NCI-H446 (cell line): Measurements from ENCODE around the gene SMAD3.
A peak's percentile ranks its signal among the peaks of the same experiment; 100 is the strongest.

Experiments used
- DNase-seq, 2 experiments: peaks; one replicate each; lab custom pipeline; 2025; lab: John Stamatoyannopoulos, UW

The SMAD3 gene

DNA sequence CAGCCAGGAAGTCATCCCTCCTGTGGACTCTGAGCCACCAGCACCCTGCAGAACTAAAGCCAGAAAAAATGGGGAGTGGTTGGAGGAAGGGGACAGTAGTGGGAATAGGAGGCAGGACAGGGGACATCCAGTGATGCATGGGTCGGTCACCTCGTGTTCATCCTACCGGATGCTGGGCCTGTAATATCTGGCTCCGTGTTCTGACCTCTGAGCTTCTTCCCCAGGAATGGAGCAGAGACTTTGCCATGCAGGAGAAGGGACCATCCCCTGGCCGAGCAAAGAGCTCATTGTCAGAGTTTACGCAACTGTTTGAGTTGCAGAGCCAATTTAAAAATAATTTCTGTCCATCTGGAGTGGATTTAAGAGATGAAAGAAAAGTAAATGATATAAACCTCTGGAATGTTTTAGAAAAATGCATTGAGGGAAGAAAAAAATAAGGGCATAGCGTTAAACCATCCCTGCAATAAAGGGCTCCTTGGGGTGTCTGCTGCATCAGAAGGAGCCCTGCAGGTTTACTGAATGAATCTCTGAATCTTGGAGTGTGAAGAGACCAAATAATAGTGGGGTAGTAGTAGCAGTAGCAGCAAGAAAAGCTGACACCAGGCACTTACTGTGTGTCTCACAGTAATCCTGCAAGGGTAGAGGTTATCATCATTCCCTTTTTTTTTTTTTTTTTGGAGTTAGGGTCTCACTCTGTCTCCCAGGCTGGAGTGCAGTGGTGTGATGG, 118.2 kb downstream of the SMAD3 start:
- DNase-seq, result no peak

DNA sequence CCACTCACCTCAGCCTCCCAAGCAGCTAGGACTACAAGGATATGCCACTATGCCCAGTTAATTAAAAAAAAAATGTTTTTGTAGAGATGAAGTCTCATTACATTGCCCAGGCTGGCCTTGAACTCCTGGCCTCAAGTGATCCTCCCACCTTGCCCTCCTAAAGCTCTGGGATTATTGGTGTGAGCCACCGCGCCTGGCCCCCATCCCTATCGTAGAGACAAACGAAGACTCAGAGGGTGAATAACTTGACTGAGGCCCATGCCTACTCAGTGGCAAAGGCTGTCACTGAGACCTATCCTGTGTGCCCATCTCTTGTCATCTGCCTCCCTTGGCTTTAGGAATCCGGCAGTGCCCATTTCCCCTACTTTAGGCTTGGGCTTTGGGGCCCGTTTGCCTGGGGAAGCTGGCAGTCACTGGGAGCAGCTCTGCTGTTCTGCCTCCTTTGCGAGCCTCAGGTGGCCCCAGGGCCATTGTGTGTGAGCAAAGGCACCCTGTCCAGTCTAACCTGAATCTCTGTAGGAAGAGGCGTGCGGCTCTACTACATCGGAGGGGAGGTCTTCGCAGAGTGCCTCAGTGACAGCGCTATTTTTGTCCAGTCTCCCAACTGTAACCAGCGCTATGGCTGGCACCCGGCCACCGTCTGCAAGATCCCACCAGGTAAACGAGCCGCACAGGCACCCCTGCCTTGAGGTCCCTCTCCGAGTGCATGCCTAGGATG, 119.0 kb downstream of the SMAD3 start:
- DNase-seq, result no peak

DNA sequence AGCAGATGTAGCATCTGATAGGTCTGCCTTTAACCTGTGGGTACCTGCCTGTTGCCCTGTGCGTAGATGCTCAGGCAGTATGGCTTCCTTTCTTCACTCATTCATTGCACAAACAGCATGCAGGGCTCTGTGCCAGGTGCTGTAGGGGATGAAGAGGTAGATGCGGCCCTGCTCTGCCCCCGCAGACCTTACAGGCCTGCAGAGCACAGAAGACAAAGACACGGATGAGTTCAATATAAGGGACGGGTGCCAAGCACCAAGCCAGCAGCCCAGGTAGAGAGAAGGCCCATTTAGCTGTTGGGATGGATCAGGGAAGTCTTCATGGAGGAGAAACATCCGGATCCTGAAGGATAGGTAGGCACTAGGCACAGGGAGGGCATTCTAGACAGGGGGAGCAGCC, 119.6 kb downstream of the SMAD3 start:
- no peak for DNase-seq

DNA sequence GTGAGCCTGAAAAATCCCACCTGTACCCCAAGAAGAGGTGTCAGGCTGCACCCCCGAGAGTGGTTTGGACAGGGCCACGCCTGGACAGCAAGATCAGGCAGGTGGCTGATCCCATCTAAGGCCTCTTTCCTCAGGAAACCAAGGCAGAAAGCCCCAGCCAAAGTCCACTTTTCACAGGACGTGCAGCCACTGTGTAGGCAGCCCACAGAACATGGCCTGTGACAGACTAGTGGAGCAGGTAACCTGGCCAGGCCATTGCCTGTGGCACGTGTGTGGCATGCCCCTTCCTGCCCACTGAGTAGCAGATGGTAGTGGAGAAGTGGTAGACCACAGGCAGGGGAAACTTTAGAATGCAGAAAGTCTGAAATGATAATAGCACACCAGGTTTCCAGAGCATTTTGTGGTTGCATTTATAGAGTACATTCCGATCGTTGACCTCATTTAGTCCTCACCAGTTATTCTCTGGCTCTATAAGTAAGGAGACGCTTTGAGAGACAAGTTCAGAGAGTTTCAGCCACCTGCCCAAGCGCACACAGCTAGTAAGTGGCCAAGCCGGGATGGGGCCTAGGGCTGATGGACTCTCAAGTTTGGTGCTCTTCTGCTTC, 120.3 kb downstream of the SMAD3 start:
- DNase-seq, result no peak

DNA sequence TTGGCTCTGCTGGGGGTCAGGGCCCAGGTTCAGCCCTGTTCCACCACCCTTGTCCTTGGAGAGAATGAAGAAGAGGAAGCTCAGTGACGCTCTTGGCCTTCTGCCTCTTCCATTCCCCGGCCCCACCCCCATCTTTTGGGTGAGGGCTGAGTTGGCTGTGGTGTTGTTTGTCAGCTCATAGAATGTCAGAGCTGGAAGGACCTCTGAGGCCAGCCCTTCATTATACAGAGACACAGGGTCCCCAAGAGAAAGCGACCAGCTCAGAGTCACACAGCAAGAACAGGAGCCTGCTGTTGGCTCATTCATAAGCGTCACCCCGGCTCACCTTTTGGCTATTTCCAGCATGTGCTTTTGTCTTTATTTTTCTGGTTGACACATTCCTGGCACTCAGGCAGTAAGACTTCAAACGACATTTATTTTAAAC, 120.8 kb downstream of the SMAD3 start:
- no peak for DNase-seq

DNA sequence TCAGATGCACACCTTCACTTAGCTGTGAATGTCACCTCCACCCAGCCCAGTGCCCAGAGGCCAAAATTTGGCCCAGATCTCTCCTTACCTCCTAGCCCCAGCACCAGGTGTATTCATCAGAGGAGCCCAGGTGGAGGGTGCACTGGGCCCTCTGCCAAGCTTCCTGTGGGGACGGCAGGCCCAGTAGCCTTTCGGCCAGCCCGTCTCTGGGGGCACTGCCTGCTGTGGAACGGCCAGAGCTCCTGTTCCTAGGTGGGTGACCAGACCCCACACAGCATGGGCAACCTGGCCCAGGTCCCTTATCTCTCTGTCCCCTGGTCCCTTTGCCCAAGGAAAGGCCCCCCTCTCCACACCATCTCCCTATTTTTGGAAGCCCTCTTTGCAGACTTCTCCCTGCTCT, 121.3 kb downstream of the SMAD3 start:
- no peak for DNase-seq

DNA sequence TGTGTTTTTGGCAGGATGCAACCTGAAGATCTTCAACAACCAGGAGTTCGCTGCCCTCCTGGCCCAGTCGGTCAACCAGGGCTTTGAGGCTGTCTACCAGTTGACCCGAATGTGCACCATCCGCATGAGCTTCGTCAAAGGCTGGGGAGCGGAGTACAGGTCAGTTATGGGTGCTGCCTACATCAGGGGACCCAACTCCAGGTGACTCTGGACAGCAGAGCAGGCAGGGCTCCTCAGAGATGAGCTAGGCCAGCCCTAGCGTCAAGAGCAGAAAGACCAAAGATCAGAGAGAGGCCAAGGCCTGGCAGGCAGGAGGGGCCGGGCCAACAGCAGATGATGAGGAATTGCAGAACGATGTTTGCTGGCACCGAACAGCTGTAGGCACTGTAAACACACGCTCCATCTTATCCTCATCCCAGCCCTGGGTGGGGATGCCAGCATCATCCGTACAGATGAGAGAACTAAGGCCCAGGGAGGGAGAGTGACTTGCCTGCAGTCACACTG, 122.0 kb downstream of the SMAD3 start:
- DNase-seq, result no peak

DNA sequence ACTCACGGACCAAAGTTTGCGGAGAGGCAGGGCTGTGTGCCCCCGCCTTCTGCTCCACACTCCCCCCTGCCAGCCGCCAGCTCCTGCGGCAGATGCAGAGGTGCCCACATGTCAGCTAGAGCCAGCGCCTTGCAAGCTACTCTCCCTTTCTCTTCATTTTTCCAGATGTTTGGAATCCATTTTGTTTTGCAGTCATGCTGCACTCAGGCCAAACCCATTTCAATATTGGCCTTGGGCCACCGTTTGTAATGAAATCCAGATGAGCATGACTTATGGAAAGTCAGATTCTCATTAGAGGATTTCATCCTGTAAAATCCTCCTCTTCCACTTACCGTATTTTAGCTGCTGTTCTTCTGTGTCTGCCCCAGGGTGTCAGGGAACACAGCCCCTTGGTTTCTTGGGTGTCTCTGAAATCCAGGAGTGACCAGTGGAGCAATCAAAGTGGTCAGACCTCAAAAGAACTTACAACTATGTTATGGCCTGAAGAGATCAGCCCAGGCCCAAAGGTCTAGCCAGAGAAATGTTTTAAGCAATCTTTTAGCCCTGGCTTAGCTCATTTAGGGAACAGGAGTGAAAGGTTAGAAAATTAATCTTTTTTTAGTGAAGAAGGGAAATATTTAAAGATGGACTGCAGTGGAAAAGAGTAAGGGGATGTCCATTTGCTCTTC, 123.3 kb downstream of the SMAD3 start:
- DNase-seq, result peak; percentile 1 to 17

DNA sequence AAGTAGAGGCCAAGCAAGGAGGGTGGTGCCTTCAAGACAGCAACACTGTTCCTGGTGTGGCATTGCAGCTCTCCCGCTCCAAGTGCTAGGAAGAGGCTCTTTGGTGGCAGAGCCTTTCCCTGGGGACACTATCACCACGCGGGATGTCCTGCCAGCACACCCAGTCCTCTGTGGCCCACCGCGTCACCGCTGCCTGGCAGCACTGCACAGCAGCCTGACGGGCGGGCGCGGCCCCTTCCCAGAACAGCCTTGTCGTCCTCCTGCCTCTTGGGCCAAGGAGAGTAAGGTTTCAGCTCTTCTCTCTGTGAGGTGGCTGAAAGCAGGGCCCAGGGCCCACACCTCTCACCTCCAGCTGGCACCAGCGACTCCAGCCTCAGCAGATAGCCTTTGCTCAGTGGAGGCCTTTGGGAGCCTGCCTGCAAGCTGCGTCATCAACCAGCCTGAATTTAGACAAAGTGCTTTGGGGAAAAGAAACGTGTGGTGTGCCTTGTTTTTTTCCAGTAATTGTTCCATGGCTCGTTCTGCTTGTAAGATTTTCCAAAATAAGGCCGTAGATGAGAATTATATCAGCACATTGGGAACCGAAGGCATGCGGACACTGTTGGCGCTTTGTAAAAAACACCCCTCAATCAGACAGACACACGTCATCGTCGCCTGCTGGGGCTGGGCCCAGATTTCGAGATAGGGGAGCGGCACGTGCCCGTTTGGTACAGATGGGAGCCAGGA, 124.1 kb downstream of the SMAD3 start:
- no peak for DNase-seq

DNA sequence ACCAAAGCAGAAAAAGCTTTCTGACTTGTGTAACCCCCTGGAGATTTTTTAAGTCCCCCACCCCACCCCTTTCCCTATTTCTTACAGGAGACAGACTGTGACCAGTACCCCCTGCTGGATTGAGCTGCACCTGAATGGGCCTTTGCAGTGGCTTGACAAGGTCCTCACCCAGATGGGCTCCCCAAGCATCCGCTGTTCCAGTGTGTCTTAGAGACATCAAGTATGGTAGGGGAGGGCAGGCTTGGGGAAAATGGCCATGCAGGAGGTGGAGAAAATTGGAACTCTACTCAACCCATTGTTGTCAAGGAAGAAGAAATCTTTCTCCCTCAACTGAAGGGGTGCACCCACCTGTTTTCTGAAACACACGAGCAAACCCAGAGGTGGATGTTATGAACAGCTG, 124.9 kb downstream of the SMAD3 start:
- DNase-seq, result no peak

DNA sequence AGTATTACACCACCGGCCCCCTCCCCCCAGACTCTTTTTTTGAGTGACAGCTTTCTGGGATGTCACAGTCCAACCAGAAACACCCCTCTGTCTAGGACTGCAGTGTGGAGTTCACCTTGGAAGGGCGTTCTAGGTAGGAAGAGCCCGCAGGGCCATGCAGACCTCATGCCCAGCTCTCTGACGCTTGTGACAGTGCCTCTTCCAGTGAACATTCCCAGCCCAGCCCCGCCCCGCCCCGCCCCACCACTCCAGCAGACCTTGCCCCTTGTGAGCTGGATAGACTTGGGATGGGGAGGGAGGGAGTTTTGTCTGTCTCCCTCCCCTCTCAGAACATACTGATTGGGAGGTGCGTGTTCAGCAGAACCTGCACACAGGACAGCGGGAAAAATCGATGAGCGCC, 125.4 kb downstream of the SMAD3 start:
- DNase-seq, result no peak

DNA sequence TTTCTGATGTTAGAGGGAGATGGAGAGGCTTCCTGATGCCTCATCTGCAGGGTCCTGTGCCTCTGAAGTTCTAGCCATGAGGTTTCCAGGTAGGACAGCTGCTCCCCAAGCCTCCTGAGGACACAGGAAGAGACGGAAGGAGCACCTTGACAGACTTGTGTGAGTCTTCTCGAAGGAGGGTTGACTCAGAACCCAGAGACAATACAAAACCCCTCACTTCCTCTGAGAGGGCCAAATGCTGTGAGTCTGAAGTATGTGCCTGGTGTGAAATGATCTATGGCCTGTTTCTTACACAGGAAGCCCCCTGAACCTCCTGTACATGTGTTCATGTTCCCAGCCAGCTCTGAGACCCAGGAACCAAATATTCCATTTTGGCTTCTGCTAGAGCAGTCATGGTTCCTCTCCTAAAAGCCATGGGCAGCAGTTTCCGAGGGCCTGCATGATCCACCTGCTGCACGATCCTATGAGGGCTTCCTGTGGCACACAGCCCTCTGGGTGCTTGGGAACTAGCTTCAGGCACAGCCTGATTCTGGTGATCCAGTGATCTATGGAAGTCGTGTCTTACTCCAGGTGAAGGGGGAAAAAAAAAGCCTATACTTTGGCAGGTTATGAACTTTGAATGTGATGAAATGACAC, 126.9 kb downstream of the SMAD3 start:
- no peak for DNase-seq

DNA sequence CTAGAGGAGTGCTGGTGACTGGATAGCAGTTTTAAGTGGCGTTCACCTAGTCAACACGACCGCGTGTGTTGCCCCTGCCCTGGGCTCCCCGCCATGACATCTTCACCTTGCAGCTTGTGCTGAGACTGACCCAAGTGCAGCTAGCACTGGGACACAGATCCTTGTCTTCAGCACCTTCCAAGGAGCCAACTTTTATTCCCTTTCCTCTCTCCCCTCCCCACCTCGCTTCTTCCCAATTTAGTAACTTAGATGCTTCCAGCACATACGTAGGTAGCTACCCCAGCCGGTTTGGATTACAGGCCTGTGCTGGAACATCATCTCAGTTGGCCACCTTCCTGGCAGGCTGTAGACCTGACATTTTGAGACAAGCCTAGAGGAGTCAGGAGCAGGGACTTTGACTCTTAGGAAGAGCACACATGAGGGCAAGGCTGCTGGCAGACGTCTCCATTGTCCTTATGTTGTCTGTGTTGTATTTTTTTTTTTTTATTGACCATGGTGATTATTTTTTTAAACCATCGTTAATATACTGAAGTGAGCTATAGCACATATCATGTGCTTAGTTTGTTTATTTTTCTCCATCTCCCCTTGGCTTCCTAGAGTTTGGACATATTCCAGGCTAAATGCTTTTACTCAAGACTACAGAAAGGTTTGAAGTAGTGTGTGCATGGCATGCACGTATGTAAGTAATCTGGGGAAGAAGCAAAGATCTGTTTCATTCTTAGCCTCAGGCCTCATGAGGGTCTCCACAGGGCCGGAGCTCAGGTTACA, 128.0 kb downstream of the SMAD3 start:
- DNase-seq, result no peak

DNA sequence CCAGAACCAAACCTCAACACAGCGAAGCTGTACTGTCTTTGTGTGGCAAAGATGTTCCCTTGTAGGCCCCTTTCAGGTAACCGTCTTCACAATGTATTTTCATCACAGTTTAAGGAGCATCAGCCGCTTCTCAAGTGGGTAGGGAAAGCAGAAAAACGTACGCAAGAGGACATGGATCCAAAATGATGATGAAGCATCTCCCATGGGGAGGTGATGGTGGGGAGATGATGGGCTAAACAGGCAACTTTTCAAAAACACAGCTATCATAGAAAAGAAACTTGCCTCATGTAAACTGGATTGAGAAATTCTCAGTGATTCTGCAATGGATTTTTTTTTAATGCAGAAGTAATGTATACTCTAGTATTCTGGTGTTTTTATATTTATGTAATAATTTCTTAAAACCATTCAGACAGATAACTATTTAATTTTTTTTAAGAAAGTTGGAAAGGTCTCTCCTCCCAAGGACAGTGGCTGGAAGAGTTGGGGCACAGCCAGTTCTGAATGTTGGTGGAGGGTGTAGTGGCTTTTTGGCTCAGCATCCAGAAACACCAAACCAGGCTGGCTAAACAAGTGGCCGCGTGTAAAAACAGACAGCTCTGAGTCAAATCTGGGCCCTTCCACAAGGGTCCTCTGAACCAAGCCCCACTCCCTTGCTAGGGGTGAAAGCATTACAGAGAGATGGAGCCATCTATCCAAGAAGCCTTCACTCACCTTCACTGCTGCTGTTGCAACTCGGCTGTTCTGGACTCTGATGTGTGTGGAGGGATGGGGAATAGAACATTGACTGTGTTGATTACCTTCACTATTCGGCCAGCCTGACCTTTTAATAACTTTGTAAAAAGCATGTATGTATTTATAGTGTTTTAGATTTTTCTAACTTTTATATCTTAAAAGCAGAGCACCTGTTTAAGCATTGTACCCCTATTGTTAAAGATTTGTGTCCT, 129.0 kb downstream of the SMAD3 start:
- no peak for DNase-seq

DNA sequence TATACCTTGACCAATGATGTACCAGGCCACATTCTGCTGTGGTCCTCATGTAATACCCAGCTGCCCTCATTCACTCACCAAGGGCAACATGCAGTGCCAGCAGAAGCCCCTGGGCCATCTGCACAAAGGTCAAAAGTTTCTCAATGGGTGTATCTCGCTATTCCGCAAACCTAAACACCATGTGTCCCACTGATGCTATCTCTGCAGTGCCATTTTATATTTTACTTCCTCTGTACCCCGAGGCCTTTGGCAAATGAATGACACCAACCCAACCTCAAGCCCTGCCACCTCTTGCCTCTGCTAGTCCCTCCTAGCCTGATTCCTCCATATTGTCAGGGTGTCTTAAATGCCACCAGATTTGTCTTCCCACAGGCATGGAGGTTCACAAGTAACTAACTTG, 129.9 kb downstream of the SMAD3 start:
- no peak for DNase-seq

DNA sequence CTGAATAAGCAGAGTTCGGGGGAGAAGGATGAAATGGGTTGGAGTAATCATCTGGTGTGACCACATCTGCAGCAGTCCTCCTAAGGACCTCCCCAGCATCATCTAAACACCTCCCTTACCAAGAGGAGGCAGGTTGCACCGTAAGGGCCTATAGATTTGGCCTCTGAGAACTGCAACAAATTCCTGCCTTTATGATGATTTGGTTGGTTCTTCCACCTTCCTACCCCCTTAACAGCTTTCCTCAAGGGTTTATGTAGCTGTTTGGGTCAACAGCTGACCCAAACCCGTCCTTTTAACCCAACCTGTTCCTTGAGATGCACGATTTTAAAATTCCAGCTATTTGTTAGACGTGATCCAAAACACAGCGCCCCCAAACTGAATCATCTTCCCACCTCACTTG, 130.8 kb downstream of the SMAD3 start:
- no peak for DNase-seq

DNA sequence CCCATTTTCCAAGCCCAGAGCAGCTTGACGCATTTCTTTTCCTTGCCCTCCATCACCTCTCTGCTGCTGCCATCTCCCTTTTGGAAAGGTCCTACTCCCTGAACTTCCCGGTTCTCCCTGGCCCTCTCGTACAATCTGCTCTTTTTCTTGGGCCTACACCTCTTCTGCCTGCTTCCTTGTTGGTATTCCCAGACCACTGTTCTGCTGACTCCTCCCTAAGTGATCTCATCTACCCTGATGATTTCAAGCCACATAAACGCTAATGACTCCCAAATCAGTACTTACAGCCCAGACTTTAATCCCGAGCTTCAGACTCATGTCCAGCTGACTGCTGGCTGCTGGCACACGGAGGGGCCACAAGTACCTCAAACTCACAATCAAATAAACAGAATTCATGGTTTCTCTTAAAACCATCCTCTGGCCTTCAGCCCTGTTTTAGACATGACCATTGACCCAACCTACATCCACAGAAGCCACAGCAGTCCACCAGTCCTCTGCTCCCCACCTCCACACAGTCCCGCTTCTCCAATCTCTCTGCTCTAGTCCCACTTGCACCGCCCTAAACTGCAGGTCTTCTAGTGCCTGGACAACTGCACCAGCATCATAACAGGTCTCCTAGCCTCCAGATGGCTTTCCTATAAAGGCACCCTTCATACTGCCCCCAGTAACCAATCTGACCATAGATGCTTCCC, 131.4 kb downstream of the SMAD3 start:
- DNase-seq, result no peak

DNA sequence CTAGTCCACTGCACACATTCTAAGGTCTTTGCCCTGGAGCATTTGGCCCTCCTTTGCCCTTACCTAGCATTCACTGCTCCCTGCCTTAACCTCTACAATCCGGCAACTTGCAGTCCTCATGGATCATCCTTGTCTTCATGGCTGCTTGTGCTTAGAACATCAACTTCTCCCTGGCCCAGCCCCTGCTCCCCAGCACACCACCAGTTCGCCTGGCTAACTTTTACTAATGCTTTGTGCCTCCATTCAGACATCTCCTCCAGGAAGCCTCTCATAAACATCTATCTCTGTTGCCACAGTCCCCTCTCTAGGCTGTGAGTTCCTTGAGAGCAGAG, 131.9 kb downstream of the SMAD3 start:
- DNase-seq, result no peak

DNA sequence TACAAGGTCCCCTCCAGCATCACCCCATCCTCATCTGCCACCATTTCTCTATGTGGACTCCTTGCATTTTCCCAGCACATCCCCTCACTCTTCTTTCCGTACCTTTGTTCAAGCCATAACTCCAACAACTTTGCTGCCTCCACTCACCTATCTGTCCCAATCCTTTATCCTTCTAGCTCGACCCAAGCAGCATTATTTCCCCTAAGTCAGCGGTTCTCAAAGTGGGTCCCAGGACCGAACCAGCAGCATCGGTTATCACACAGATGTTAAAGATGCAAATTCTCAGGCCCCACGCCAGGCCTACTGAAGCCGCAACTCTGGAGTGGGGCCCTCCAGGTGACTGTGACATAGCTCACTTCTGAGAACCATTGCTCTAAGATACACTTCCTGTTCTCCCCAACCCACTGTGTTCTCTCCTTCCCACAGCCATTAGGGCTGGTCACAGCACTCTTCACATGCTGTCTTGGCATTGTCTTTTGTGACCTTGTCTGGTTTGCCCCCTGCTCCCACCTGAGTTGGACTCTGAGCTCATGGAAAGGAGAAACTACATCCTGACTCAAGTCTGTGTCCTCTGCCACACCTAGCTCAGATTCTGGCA, 132.9 kb downstream of the SMAD3 start:
- no peak for DNase-seq
